ENCODE data around the gene GLDN. TPM values are rescaled to one million over a fixed set of nuclear protein-coding genes. Genes with fewer than 3 reads are reported as not detected.
"Not testable (repeated sequence)": the region's sequence is repeated elsewhere in the genome, so short reads cannot be mapped to it uniquely, and the experiment has no call there.

Gene GLDN
- total RNA-seq, 5 donors from 2014 or later (not counting 1 experiment from before 2014, with no cell fraction given), result 0.18 TPM; not detected in 4

- Histone ChIP-seq H3K9me3 (no peaks in the 10 kb centered on the region), H3K36me3 (ENCODE audit: control insufficient read depth in 2 of 2, extremely low read depth in 1 of 2, insufficient read depth in 1 of 2, low read length in 1 of 2) (no peaks in the 10 kb centered on the region), H3K4me1 (ENCODE audit: control insufficient read depth in 1 of 2, extremely low read depth in 1 of 2, insufficient read depth in 2 of 2, low read length in 2 of 2) (no peaks in the 10 kb centered on the region), H3K27ac (ENCODE audit: low read length) (no peak overlapping the region), H3K27me3 (replicated peaks in 1 of 2; ENCODE audit: control insufficient read depth in 2 of 2, extremely low read depth in 1 of 2, insufficient read depth in 2 of 2, low read length in 1 of 2) (peaks cover 0 to 17% of the 10 kb centered on the region in 2 experiments), H3K4me3 (ENCODE audit: control insufficient read depth in 1 of 2, extremely low read depth in 1 of 2, low read length in 1 of 2) (no peak overlapping the region)
- Mint-ChIP-seq H3K36me3 (peaks cover 12% of the 10 kb centered on the region), H3K27ac (no peak overlapping the region), H3K4me1 (no peaks in the 10 kb centered on the region), H3K27me3 (peaks cover 0 to 3% of the 10 kb centered on the region in 2 donors), H3K4me3 (no peak overlapping the region), H3K9me3 (no peaks in the 10 kb centered on the region)
- DNase-seq (no peak), ATAC-seq (replicated peaks in 1 of 4) (no peak)
- no CpG with 5 or more reads among the region's 1 CpG for WGBS (ENCODE audit: insufficient coverage)
- CTCF ChIA-PET, result no interaction called here
- POLR2A ChIA-PET, result no interaction called here
Measured at GRCh38 chr15:51444807-51445206, 103.4 kb downstream of the GLDN start.

DNA sequence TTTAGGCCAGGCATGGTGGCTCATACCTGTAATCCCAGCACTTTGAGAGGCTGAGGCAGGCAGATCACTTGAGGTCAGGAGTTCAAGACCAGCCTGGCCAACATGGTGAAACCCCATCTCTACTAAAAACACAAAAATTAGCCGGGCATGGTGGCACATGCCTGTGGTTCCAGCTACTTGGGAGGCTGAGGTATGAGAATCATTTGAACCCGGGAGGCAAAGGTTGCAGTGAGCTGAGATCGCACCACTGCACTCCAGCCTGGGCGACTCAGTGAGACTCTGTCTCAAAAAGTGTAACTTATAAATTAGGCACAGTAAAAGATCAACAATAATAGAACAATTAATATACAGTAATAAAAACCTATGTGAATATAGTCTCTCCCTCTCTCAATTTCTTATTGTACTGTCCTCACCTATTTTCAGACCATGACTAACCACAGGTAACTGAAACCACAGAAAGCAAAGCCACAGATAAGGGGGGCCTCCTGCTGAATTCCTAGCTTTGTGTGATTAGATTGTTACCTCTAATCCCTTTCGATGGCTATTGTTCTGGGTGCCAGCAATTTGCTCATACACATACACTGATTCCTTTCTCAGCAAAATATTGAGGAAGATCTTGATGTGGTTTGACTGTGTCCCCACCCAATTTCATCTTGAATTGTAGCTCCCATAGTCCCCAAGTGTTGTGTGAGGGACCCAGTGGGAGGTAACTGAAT is 104.7 kb downstream of the GLDN start:
- not testable (repeated sequence) for H3K4me1 Mint-ChIP-seq; H3K27ac ChIP-seq (ENCODE audit: low read length)
- WGBS (ENCODE audit: insufficient coverage), result no CpG with 5 or more reads among the region's 5 CpGs

DNA sequence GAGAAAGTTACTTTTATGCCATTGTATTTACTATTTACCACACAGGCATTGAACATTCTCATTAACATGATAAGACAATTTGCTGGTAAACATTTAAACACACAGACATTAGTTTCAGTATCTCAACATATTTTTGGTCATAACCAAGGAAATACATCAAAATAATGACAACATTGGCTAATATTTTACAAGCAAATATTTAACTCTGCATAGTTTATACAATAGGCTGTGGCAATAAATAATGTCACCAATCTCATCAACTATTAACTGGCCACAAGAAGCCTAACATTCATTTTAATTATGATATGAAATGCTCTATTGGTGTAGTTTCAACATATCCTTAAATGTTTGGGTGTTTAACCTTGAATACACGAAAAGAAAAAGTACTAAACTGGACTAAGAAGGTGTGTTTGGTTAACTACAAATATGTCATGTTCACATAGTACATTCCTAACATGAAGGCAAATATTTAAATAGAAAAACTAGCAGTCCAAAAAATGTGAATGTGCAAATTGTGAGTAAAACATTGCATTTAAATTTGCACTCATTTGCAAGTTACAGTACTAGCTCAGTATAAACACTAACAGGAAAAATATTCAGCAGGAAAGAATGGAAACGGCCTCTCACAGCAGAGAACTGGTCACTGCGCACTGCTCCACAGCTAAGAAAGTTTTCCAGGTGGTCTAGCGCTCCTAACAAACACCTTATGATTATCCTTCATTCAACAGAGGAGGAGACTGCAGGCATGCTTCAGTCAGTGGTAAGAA is 106.6 kb downstream of the GLDN start:
- ChIA-PET POLR2A (no interaction called here), CTCF (no interaction called here)
- no peaks in the 10 kb centered on the region for H3K9me3 ChIP-seq
- H3K27ac Mint-ChIP-seq, result no peak overlapping the region
- 95% methylated on average over 3 of the region's 4 CpGs for WGBS (ENCODE audit: insufficient coverage)
- no peaks in the 10 kb centered on the region for H3K36me3 ChIP-seq (ENCODE audit: control insufficient read depth in 2 of 2, extremely low read depth in 1 of 2, insufficient read depth in 1 of 2, low read length in 1 of 2)
- DNase-seq (no peak), ATAC-seq (replicated peaks in 1 of 4) (no peak)
- no peak overlapping the region for H3K4me3 ChIP-seq (ENCODE audit: control insufficient read depth in 1 of 2, extremely low read depth in 1 of 2, low read length in 1 of 2)
- H3K27me3 ChIP-seq (replicated peaks in 1 of 2; ENCODE audit: control insufficient read depth in 2 of 2, extremely low read depth in 1 of 2, insufficient read depth in 2 of 2, low read length in 1 of 2), result peaks cover 0 to 5% of the 10 kb centered on the region in 2 experiments
- H3K27ac ChIP-seq (ENCODE audit: low read length), result no peak overlapping the region
- peaks cover 22% of the 10 kb centered on the region for H3K36me3 Mint-ChIP-seq
- no peak overlapping the region for H3K4me3 Mint-ChIP-seq
- H3K9me3 Mint-ChIP-seq, result no peaks in the 10 kb centered on the region
- peaks cover 0 to 3% of the 10 kb centered on the region in 2 donors for H3K27me3 Mint-ChIP-seq
- H3K4me1 ChIP-seq (ENCODE audit: control insufficient read depth in 1 of 2, extremely low read depth in 1 of 2, insufficient read depth in 2 of 2, low read length in 2 of 2), result no peaks in the 10 kb centered on the region
- H3K4me1 Mint-ChIP-seq, result no peaks in the 10 kb centered on the region

More for the DNA sequence above, 104.7 kb downstream of the GLDN start:
- H3K27ac Mint-ChIP-seq; H3K4me3 ChIP-seq (ENCODE audit: control insufficient read depth in 1 of 2, extremely low read depth in 1 of 2, low read length in 1 of 2); H3K4me1 ChIP-seq (ENCODE audit: control insufficient read depth in 1 of 2, extremely low read depth in 1 of 2, insufficient read depth in 2 of 2, low read length in 2 of 2); H3K27me3 Mint-ChIP-seq; H3K9me3 ChIP-seq; ATAC-seq (replicated peaks in 1 of 4); H3K36me3 ChIP-seq (ENCODE audit: control insufficient read depth in 2 of 2, extremely low read depth in 1 of 2, insufficient read depth in 1 of 2, low read length in 1 of 2); H3K9me3 Mint-ChIP-seq; H3K4me3 Mint-ChIP-seq; CTCF ChIA-PET; DNase-seq: not testable (repeated sequence)
- H3K36me3 Mint-ChIP-seq, result peaks cover 22% of the 10 kb centered on the region
- POLR2A ChIA-PET, result interaction anchor here in 1 of 2 donors (0.6 kb wide), 1 partner anchor 1887 kb away, joined by 3 read pairs; no protein-coding TSS in a partner anchor
- H3K27me3 ChIP-seq (replicated peaks in 1 of 2; ENCODE audit: control insufficient read depth in 2 of 2, extremely low read depth in 1 of 2, insufficient read depth in 2 of 2, low read length in 1 of 2), result peaks cover 0 to 14% of the 10 kb centered on the region in 2 experiments

DNA sequence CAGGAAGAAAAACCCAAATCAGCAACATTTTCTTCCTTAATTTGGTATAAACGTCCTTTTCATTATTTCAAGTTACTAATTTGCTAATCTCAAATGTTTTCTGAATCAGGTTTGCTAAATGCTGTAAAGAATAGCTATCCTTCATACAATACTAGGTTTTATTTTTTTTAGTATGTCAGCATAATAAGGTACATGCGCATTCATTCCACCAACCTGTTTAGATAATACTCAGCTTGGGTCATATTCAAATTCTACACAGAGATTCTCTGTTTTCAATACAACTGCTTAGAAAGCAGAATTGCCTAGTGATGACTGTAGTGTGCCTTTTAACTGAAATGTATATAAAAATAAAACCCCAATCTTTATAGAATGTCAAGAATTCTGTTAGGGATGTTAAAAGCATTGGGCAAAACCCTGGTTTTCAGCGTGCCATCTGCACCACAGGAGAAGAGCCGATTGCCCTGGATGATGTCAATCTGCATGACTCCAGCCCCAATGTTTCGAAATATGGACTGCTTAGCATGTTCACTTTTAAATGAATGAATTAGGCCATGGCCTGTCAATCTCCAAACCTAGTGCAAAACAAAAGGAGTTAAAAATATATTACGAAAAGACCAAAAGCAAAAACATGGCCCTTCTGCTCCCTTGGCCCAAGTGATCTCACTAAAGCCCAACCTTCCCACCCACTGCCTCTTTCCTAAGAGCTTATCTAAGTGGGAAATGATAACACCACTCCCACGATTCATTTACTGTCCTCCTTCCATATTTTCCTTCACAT is 107.4 kb downstream of the GLDN start:
- H3K4me1 Mint-ChIP-seq, result no peaks in the 10 kb centered on the region
- POLR2A ChIA-PET, result no interaction called here
- peaks cover 22% of the 10 kb centered on the region for H3K36me3 Mint-ChIP-seq
- ATAC-seq (replicated peaks in 1 of 4) (no peak), DNase-seq (no peak)
- H3K27me3 Mint-ChIP-seq, result peaks cover 0 to 3% of the 10 kb centered on the region in 2 donors
- WGBS (ENCODE audit: insufficient coverage), result 88% methylated on average over 4 of the region's 7 CpGs
- H3K27me3 ChIP-seq (replicated peaks in 1 of 2; ENCODE audit: control insufficient read depth in 2 of 2, extremely low read depth in 1 of 2, insufficient read depth in 2 of 2, low read length in 1 of 2), result no peaks in the 10 kb centered on the region
- H3K9me3 Mint-ChIP-seq, result no peaks in the 10 kb centered on the region
- H3K4me3 ChIP-seq (ENCODE audit: control insufficient read depth in 1 of 2, extremely low read depth in 1 of 2, low read length in 1 of 2), result no peak overlapping the region
- H3K9me3 ChIP-seq, result no peaks in the 10 kb centered on the region
- no peak overlapping the region for H3K27ac ChIP-seq (ENCODE audit: low read length)
- CTCF ChIA-PET, result no interaction called here
- no peaks in the 10 kb centered on the region for H3K4me1 ChIP-seq (ENCODE audit: control insufficient read depth in 1 of 2, extremely low read depth in 1 of 2, insufficient read depth in 2 of 2, low read length in 2 of 2)
- H3K27ac Mint-ChIP-seq, result no peak overlapping the region
- no peak overlapping the region for H3K4me3 Mint-ChIP-seq
- H3K36me3 ChIP-seq (ENCODE audit: control insufficient read depth in 2 of 2, extremely low read depth in 1 of 2, insufficient read depth in 1 of 2, low read length in 1 of 2), result no peaks in the 10 kb centered on the region

DNA sequence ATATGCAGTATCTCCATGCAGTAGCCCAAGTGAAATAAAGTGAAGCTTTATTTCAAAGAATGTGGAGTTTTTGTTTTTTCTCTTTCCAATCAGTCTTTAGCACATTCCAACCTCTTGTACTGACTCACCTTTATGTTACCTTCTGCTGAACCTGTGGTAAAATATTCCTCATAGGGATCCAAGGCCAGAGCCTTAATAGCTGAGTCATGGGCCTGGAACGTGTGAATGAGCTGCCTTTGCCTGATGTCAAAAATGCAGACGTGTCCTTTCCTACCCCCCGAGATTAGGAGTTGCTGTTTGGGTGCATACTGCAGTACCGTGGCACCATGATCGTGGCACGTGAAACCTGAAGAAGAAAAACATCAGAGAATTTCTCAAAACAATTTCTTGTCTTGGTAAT is 108.5 kb downstream of the GLDN start:
- H3K4me1 Mint-ChIP-seq, result no peaks in the 10 kb centered on the region
- H3K27ac Mint-ChIP-seq, result no peak overlapping the region
- WGBS (ENCODE audit: insufficient coverage), result 83% methylated on average over 3 of the region's 6 CpGs
- DNase-seq, result no peak
- ChIA-PET CTCF (no interaction called here), POLR2A (no interaction called here)
- H3K9me3 Mint-ChIP-seq, result no peaks in the 10 kb centered on the region
- H3K4me3 Mint-ChIP-seq, result no peak overlapping the region
- Histone ChIP-seq H3K27ac (ENCODE audit: low read length) (no peak overlapping the region), H3K9me3 (no peaks in the 10 kb centered on the region), H3K27me3 (replicated peaks in 1 of 2; ENCODE audit: control insufficient read depth in 2 of 2, extremely low read depth in 1 of 2, insufficient read depth in 2 of 2, low read length in 1 of 2) (no peaks in the 10 kb centered on the region), H3K4me3 (ENCODE audit: control insufficient read depth in 1 of 2, extremely low read depth in 1 of 2, low read length in 1 of 2) (no peak overlapping the region), H3K36me3 (ENCODE audit: control insufficient read depth in 2 of 2, extremely low read depth in 1 of 2, insufficient read depth in 1 of 2, low read length in 1 of 2) (peaks cover 0 to 3% of the 10 kb centered on the region in 2 donors), H3K4me1 (ENCODE audit: control insufficient read depth in 1 of 2, extremely low read depth in 1 of 2, insufficient read depth in 2 of 2, low read length in 2 of 2) (no peaks in the 10 kb centered on the region)
- no peak for ATAC-seq (replicated peaks in 1 of 4)
- H3K27me3 Mint-ChIP-seq, result no peaks in the 10 kb centered on the region
- peaks cover 23% of the 10 kb centered on the region for H3K36me3 Mint-ChIP-seq
